ENCODE measurements around the gene IKBIP.

IKBIP gene

GRCh38 chr12:98575013-98575412 lies 69.6 kb downstream of the IKBIP start (continued):
- no peak for TF ChIP-seq TCF4 (CRISPR knock-in tag; IDR thresholded peaks at IDR 0.05; ENCODE audit: borderline replicate concordance)
- no peak for TF ChIP-seq TSHZ2 (CRISPR knock-in tag; IDR thresholded peaks at IDR 0.05)

Measured in SK-N-SH treated with all-trans-retinoic acid at 6 μM for 48 hours (cell line).